PC-9 (cell line): ENCODE results near the gene FRMD4B.
"Not testable (repeated sequence)": the region's sequence is repeated elsewhere in the genome, so short reads cannot be mapped to it uniquely, and the experiment has no call there.

Source experiments
- EZH2 ChIP-seq: fragments of 200-600 bp; sonication (generic); IDR thresholded peaks from 2 replicates; pipeline ENCODE4 v1.8.0; 2017; ENCODE audit warnings: antibody characterized with exemption, low read depth
- TF ChIP-seq, protein P1 (sequence below): fragments of 200-600 bp; sonication (generic); conservative IDR thresholded peaks from 2 replicates; pipeline ENCODE4 v1.6.1; 2017; ENCODE audit warnings: mixed run types, antibody characterized with exemption, mild to moderate bottlenecking, moderate library complexity

- TF ChIP-seq, protein P1, sequence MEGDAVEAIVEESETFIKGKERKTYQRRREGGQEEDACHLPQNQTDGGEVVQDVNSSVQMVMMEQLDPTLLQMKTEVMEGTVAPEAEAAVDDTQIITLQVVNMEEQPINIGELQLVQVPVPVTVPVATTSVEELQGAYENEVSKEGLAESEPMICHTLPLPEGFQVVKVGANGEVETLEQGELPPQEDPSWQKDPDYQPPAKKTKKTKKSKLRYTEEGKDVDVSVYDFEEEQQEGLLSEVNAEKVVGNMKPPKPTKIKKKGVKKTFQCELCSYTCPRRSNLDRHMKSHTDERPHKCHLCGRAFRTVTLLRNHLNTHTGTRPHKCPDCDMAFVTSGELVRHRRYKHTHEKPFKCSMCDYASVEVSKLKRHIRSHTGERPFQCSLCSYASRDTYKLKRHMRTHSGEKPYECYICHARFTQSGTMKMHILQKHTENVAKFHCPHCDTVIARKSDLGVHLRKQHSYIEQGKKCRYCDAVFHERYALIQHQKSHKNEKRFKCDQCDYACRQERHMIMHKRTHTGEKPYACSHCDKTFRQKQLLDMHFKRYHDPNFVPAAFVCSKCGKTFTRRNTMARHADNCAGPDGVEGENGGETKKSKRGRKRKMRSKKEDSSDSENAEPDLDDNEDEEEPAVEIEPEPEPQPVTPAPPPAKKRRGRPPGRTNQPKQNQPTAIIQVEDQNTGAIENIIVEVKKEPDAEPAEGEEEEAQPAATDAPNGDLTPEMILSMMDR = not testable (repeated sequence)
- TF ChIP-seq EZH2 = not testable (repeated sequence)
Measured at GRCh38 chr3:69277403-69277802, 108.5 kb downstream of the FRMD4B start.
